HPDE6-E6E7 (cell line): ENCODE results near the gene PARP6.
"Not testable (repeated sequence)": the region's sequence is repeated elsewhere in the genome, so short reads cannot be mapped to it uniquely, and the experiment has no call there.

Source experiments
- DNase-seq: peaks from one replicate; pipeline ENCODE4 v3.0.0; 2011; ENCODE audit warnings: missing footprints; ENCODE audit errors: extremely low spot score

Gene PARP6

GRCh38 chr15:72281713-72282112 lies 9.4 kb upstream of the PARP6 start:
- DNase-seq, result no peak

GRCh38 chr15:72280751-72281150 lies 8.4 kb upstream of the PARP6 start:
- no peak for DNase-seq

DNA sequence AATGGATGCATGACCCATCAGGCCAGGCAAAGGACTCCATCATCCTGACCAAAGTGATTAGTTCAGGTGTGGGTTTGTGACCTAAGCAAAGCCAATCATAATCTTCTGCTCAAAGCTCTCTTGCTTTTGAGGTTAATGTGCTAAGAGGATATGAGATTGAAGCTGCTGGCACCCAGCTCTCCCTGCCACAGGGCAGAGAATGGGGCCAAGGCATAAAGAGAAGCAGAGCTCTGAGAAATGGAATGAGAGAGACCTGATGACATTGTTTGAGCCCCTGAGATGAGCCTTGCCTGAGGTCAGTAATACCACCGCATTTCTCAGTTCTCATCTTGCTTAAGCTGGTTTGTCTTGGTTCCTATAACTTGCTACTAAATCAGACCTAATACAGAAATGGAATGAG lies 6.4 kb upstream of the PARP6 start:
- DNase-seq, result no peak

GRCh38 chr15:72276326-72276700 lies 4.0 kb upstream of the PARP6 start:
- DNase-seq, result no peak

- DNase-seq, result not testable (repeated sequence)
Observed at GRCh38 chr15:72275635-72276325, 3.4 kb upstream of the PARP6 start.

DNA sequence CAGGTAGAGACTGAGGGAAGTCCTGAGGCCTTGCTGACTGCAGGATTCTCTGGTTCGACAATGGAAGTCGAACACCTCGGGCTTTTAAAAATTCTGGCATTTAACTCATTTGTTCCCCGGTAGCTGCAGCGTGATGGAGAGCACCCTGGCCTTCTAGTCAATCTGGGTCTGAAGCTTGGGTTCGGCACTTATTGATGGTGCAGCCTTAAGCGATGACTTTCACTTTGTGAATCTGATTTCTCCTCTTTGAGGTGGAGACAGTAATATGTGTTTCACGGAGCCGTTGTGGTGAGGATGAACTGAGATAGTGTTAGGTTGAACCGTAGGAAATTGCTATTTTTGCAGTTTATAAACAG lies 621 bp upstream of the PARP6 start:
- no peak for DNase-seq

DNA sequence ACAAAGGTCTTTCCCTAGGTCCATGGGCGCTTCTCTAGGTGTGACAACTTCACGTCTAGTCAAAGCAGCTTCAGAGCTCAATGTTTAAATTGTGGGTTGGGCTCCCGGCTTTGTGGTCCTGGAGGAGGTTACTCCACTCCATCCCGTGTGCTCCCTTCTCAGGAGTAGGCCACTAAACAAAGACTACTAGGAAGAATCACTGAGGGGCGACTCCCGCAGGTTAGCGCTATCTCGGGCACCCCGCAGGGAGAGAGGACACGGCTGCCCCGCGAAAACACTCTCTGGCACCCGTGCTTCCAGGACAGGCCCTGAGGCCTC lies 500 bp downstream of the PARP6 start:
- DNase-seq, result peak; percentile 39

- DNase-seq, result no peak
Observed at GRCh38 chr15:72271221-72271620, 1.1 kb downstream of the PARP6 start.

DNA sequence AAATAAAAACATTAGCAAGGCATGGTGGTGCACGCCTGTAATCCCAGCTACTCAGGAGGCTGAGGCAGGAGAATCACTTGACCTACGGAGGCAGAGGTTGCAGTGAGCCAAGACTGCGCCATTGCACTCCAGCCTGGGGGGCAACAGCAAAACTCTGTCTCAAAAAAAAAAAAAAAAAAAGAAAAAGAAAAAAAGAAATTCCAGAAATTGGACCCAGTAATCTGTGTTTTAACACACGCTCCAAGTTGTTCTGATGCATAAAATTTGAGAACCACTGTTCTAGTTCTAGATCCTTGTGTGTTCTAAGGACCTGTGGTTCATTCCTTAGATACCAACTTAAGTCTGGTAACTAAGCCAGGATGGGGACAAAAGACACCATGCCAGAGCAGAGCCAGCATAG lies 2.6 kb downstream of the PARP6 start:
- no peak for DNase-seq

DNA sequence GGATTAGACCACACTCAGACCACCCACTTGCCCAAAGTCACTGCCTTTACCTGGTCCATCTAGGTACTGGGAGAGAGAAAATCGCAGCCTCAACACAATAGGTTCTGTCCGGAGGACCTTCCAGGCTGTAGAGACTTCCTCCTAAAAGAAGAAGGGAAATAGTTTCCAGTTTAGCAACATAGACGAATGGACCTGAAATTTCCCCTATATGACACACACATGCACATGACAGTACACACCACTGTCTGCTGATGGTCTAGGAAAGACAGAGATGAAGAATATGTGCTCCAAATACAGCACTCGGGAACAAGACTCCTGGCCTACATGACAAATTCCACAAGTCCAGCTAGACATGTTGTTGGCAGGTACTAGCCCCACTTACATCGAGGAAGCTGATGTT lies 7.3 kb downstream of the PARP6 start:
- no peak for DNase-seq

DNA sequence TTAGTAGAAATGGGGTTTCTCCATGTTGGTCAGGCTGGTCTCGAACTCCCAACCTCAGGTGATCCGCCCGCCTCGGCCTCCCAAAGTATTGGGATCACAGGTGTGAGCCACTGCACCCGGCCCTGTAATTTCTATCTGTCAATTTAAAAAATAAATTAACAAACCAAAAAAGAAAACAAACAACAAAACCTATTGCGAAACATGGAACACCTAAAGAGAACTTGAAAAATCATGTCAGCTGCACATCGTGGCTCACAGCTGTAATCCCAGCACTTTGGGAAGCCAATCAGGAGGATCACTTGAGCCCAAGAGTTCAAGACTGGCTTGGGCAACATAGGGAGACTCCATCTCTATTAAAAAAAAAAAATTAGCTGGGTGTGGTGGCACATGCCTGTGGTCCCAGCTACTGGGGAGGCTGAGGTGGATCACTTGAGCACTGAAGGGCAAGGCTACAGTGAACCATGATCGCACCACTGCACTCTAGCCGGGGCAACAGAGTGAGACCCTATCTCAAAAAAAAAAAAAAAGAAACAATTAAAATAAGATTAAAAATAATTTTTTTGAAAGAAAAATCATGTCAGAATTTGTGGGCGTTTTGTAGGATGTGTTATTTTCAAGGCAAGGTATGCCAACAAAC lies 19.6 kb downstream of the PARP6 start:
- no peak for DNase-seq

- no peak for DNase-seq
Observed at GRCh38 chr15:72249142-72249810, 23.1 kb downstream of the PARP6 start.

- DNase-seq, result no peak
Observed at GRCh38 chr15:72248514-72248913, 23.8 kb downstream of the PARP6 start.

GRCh38 chr15:72242775-72243370 lies 29.5 kb downstream of the PARP6 start:
- DNase-seq, result no peak

- DNase-seq, result no peak
Observed at GRCh38 chr15:72239652-72240051, 32.7 kb downstream of the PARP6 start.

- no peak for DNase-seq
Observed at GRCh38 chr15:72238586-72238985, 33.8 kb downstream of the PARP6 start.

GRCh38 chr15:72237853-72238224 lies 34.5 kb downstream of the PARP6 start:
- no peak for DNase-seq

DNA sequence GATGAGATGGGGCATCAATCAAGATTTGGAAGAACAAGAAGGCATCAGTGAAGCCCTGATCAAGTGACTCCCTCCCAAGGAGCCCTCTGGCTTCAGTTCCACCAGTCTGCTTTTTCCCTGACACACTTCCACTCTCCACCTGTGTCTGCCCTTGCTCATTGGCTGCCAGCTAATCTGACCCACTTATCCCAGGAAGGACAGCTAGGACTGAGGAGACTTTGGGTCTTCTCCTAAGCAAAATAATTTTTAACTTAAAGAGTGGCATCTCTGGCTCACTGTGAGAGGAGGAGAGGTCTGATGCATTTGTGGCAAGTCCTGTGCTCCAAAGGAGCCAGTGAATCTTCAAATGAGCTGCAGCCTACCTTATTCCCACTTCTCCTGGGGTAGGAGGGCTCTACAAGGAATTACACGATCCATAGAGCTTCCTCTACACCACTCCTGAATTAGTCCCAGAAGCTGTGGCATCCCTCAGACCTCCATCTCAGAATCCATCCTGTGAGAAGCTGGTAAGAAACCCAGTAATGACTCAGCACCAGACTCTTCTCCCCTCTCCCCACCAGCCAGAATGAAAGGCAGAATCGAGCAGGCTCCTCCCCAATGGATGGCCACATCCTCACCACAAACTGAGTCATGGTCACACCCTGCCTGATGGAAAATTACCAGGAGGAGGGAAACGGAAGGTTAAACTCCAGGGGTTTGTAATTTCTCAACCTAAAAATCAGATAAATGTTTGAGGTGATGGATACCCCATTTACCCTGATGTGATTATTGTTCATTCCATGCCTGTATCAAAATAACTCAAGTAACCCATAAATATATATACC lies 35.1 kb downstream of the PARP6 start:
- DNase-seq, result peak; percentile 93

DNA sequence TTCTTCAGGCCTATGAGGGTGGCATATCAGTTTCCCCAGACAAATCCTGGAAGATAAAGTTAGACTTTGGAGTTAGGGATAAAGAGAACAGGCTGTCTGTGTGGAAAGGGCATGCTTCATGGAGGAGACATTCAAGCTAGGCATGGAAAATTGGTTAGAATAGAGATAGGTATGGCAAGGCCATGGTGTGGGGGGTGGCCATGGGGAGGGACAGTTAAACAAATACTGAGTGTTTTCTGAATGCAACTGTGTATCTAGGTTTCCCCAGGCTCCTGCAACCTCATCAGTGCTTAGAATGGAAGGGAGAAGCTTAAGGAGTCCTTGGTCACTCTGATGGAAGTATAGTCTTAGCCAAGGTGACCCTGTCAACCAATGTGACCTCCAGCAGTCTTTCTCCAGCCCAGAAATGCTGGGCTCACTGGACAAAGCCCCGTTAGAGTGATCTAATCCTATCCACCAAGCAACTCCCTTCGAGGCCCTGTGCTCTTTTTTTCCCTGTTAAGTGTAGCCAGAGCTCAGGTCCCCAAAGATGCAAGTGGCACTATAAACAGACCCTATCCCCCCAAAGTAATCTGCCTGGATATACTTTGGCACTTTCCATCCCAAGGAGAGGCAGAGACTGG lies 35.9 kb downstream of the PARP6 start:
- no peak for DNase-seq

DNA sequence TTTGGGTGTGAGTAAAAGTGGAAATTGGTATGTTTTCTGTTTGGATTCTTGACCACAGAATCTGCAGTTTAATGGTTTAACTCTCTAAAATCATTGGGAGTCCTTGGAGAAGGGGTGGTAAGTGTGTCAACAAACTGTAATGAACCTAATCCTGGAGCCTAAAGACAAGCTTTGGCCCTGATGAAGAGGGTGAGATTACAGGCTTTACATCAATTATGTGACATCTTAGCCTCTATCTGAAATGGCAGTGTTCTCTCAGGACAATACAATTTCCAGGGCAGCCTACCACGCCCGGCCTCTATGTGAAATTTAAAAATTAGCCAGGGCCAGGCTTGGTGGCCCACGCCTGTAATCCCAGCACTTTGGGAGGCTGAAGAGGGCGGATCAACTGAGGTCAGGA lies 37.1 kb downstream of the PARP6 start:
- DNase-seq, result no peak

- no peak for DNase-seq
Observed at GRCh38 chr15:72233769-72234168, 38.6 kb downstream of the PARP6 start.
